ENCODE data around the gene BRIP1. TPM values are rescaled to one million over a fixed set of nuclear protein-coding genes. Genes with fewer than 3 reads are reported as not detected.
"Not testable (repeated sequence)": the region's sequence is repeated elsewhere in the genome, so short reads cannot be mapped to it uniquely, and the experiment has no call there.

BRIP1 gene
- total RNA-seq, 2 donors from 2014 or later = 1.3 to 3.9 TPM

- no peaks in the 10 kb centered on the region for H3K4me1 ChIP-seq (replicated peaks)
- H3K27me3 ChIP-seq (replicated peaks; ENCODE audit: insufficient read depth) = no peaks in the 10 kb centered on the region
- no peaks in the 10 kb centered on the region for H3K36me3 ChIP-seq
- DNase-seq (ENCODE audit: low spot score) = no peak
- WGBS = 97% methylated on average over 3 of the region's 3 CpGs
- H3K4me3 ChIP-seq = no peak overlapping the region
- intact Hi-C loops (cut with DNase I) = no loop called here
- H3K27ac ChIP-seq = no peak overlapping the region
- TF ChIP-seq POLR2AphosphoS5 (IDR thresholded peaks at IDR 0.05) (no peak), POLR2A (IDR thresholded peaks at IDR 0.05) (no peak), CTCF (IDR thresholded peaks at IDR 0.05) (no peak)
- no peaks in the 10 kb centered on the region for H3K9me3 ChIP-seq
Observed at GRCh38 chr17:61903251-61903650, 39.9 kb upstream of the BRIP1 start.

GRCh38 chr17:61897548-61898180 lies 34.3 kb upstream of the BRIP1 start:
- intact Hi-C loops (cut with DNase I) = no loop called here
- Histone ChIP-seq H3K27me3 (replicated peaks; ENCODE audit: insufficient read depth) (no peaks in the 10 kb centered on the region), H3K4me1 (replicated peaks) (no peaks in the 10 kb centered on the region), H3K9me3 (no peaks in the 10 kb centered on the region), H3K27ac (no peak overlapping the region), H3K4me3 (no peak overlapping the region), H3K36me3 (no peaks in the 10 kb centered on the region)
- no peak for TF ChIP-seq POLR2AphosphoS5 (IDR thresholded peaks at IDR 0.05)
- TF ChIP-seq CTCF (IDR thresholded peaks at IDR 0.05) = no peak
- TF ChIP-seq POLR2A (IDR thresholded peaks at IDR 0.05) = no peak
- no peak for DNase-seq (ENCODE audit: low spot score)
- WGBS = 97% methylated on average over 2 of the region's 2 CpGs

GRCh38 chr17:61895391-61895790 lies 32.1 kb upstream of the BRIP1 start:
- DNase-seq (ENCODE audit: low spot score) = no peak
- Histone ChIP-seq H3K4me3 (no peak overlapping the region), H3K36me3 (no peaks in the 10 kb centered on the region), H3K27me3 (replicated peaks; ENCODE audit: insufficient read depth) (no peaks in the 10 kb centered on the region), H3K9me3 (no peaks in the 10 kb centered on the region), H3K27ac (no peak overlapping the region), H3K4me1 (replicated peaks) (no peaks in the 10 kb centered on the region)
- intact Hi-C loops (cut with DNase I) = no loop called here
- WGBS = 35% methylated on average over 2 of the region's 2 CpGs
- TF ChIP-seq CTCF (IDR thresholded peaks at IDR 0.05) (no peak), POLR2AphosphoS5 (IDR thresholded peaks at IDR 0.05) (no peak), POLR2A (IDR thresholded peaks at IDR 0.05) (no peak)

GRCh38 chr17:61894310-61894709 lies 31.0 kb upstream of the BRIP1 start:
- H3K36me3 ChIP-seq; H3K27me3 ChIP-seq (replicated peaks; ENCODE audit: insufficient read depth); intact Hi-C loops (cut with DNase I); H3K27ac ChIP-seq; H3K4me3 ChIP-seq; DNase-seq (ENCODE audit: low spot score); H3K4me1 ChIP-seq (replicated peaks); H3K9me3 ChIP-seq: not testable (repeated sequence)
- WGBS = 89% methylated on average over 5 of the region's 5 CpGs

- H3K9me3 ChIP-seq; H3K4me3 ChIP-seq; DNase-seq (ENCODE audit: low spot score); H3K27ac ChIP-seq; H3K4me1 ChIP-seq (replicated peaks); H3K36me3 ChIP-seq; intact Hi-C loops (cut with DNase I); H3K27me3 ChIP-seq (replicated peaks; ENCODE audit: insufficient read depth): not testable (repeated sequence)
- 90% methylated on average over 6 of the region's 6 CpGs for WGBS
Observed at GRCh38 chr17:61887733-61888132, 24.4 kb upstream of the BRIP1 start.

- DNase-seq (ENCODE audit: low spot score); H3K36me3 ChIP-seq; H3K9me3 ChIP-seq; H3K4me1 ChIP-seq (replicated peaks); intact Hi-C loops (cut with DNase I); H3K4me3 ChIP-seq; H3K27me3 ChIP-seq (replicated peaks; ENCODE audit: insufficient read depth); H3K27ac ChIP-seq: not testable (repeated sequence)
- 97% methylated on average over 8 of the region's 8 CpGs for WGBS
Observed at GRCh38 chr17:61885865-61886264, 22.5 kb upstream of the BRIP1 start.

Measured in prostate gland (tissue), 2 donors.